Activated CD8-positive, alpha-beta memory T cell treated with anti-CD3 and anti-CD28 coated beads, Interleukin-2, amount 50 U/mL, for 1 hour (primary cell): ENCODE results near the gene TANC1.
A peak's percentile ranks its signal among the peaks of the same experiment; 100 is the strongest.
"Not testable (repeated sequence)": the region's sequence is repeated elsewhere in the genome, so short reads cannot be mapped to it uniquely, and the experiment has no call there.

ENCODE experiments used
- DNase-seq: peaks from one replicate; pipeline ENCODE4 v3.0.0-alpha.2; 2020; ENCODE audit errors: extremely low read depth

Gene TANC1

GRCh38 chr2:159029936-159030335 lies 61.5 kb downstream of the TANC1 start:
- DNase-seq = no peak

- DNase-seq = no peak
Measured at GRCh38 chr2:159030674-159031380, 62.4 kb downstream of the TANC1 start.

GRCh38 chr2:159032146-159032545 lies 63.7 kb downstream of the TANC1 start:
- no peak for DNase-seq

- DNase-seq = no peak
Measured at GRCh38 chr2:159032580-159032979, 64.1 kb downstream of the TANC1 start.

GRCh38 chr2:159034713-159035112 lies 66.3 kb downstream of the TANC1 start:
- no peak for DNase-seq

- peak; percentile 4 for DNase-seq
Measured at GRCh38 chr2:159035790-159036411, 67.5 kb downstream of the TANC1 start.

GRCh38 chr2:159036461-159036860 lies 68.0 kb downstream of the TANC1 start:
- not testable (repeated sequence) for DNase-seq

- DNase-seq = not testable (repeated sequence)
Measured at GRCh38 chr2:159041328-159041727, 72.9 kb downstream of the TANC1 start.

- no peak for DNase-seq
Measured at GRCh38 chr2:159042115-159042850, 73.8 kb downstream of the TANC1 start.

- no peak for DNase-seq
Measured at GRCh38 chr2:159043710-159044109, 75.3 kb downstream of the TANC1 start.

GRCh38 chr2:159044804-159045286 lies 76.4 kb downstream of the TANC1 start:
- DNase-seq = no peak

GRCh38 chr2:159045545-159046454 lies 77.4 kb downstream of the TANC1 start:
- DNase-seq = no peak

- DNase-seq = no peak
Measured at GRCh38 chr2:159046966-159047365, 78.5 kb downstream of the TANC1 start.

- DNase-seq = no peak
Measured at GRCh38 chr2:159050426-159050825, 82.0 kb downstream of the TANC1 start.

- DNase-seq = no peak
Measured at GRCh38 chr2:159051133-159051532, 82.7 kb downstream of the TANC1 start.

GRCh38 chr2:159051661-159052060 lies 83.2 kb downstream of the TANC1 start:
- DNase-seq = no peak

GRCh38 chr2:159052157-159052601 lies 83.7 kb downstream of the TANC1 start:
- DNase-seq = no peak

GRCh38 chr2:159053161-159054031 lies 85.0 kb downstream of the TANC1 start:
- no peak for DNase-seq

GRCh38 chr2:159054032-159054334 lies 85.5 kb downstream of the TANC1 start:
- DNase-seq = no peak

GRCh38 chr2:159054985-159055384 lies 86.5 kb downstream of the TANC1 start:
- DNase-seq = no peak

GRCh38 chr2:159060518-159060917 lies 92.1 kb downstream of the TANC1 start:
- no peak for DNase-seq
